OCI-M2 (cell line): ENCODE data around the gene HUNK.
"Not testable (repeated sequence)": the region's sequence is repeated elsewhere in the genome, so short reads cannot be mapped to it uniquely, and the experiment has no call there.

Experiments used
- DNase-seq: peaks from one replicate; lab custom pipeline; 2025; ENCODE audit not compliant: unreplicated experiment; lab: John Stamatoyannopoulos, UW

HUNK gene

DNA sequence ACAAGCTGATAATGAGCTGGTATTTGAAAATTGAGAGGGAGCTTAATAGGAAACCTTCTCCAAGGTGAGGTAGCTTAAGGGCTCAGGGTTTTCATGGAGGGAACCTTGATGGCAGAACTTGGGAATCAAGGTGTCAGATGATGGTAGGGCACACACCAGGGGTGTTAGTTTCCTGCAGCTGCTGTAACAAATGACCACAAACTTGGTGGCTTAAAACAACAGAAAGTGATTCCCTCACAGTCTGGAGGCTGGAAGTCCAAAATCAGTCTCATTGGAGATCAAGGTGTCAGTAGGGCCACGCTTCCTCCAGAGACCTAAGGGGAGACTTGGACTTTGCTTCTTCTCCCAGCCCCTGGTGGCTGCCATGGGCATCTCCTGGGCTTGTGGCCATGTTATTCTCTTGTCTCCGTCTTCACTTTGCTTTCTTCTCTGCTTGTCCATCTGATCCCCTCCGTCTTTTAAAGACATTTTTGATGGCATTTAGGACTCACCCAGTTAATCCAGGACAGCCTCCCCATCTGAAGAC is 45.5 kb downstream of the HUNK start:
- DNase-seq = no peak

GRCh38 chr21:31920275-31920674 is 47.5 kb downstream of the HUNK start:
- no peak for DNase-seq

DNA sequence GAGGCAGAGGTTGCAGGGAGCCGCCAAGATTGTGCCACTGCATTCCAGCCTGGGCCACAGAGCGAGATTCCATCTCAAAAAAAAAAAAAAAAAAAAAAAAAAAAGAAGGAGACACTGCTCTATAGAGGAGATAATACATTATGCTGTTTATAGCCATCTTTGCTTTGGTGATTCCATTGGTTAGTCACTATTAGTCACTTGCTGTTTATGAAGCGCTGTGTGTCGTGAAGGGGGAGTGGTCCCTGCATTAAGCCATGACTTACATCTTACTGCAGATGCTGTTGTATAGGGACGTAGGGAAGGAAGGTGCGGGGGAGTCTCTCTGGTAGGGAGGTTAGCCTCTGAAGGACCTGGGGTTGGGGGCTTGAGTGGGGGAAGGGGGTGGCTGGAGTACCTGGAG is 48.3 kb downstream of the HUNK start:
- DNase-seq = no peak

GRCh38 chr21:31922881-31923280 is 50.1 kb downstream of the HUNK start:
- no peak for DNase-seq

DNA sequence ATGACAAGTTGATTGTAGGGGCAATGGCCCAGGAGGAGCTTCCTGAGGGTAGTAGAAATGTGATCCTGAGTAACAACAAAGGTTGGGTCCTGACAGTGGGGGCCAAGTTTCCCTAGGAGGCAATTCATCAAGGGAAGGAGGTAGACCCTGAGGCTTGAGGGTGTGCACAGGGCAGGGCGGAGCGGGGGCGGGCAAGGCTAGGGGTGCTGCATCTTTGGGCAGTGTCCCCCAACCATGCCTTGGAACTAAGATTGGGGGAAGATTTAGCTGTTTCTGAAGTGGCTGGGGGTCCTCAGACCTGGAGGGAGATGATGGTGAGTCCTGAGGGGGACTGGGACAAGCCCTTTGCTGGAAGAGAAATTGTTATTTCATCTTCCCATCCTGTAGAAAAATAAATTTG is 50.9 kb downstream of the HUNK start:
- DNase-seq = no peak

DNA sequence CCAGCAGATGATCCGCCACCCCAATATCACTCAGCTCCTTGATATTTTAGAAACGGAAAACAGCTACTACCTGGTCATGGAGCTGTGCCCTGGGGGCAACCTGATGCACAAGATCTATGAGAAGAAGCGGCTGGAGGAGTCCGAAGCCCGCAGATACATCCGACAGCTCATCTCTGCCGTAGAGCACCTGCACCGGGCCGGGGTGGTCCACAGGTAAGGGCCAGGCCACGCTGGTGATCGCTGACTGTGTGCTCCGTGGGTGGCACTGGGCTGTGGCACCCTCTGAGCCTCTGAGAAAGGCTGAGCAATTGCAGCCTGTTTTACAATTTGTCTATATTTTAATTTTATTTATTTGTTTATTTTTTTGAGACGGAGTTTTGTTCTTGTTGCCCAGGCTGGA is 51.7 kb downstream of the HUNK start:
- no peak for DNase-seq

DNA sequence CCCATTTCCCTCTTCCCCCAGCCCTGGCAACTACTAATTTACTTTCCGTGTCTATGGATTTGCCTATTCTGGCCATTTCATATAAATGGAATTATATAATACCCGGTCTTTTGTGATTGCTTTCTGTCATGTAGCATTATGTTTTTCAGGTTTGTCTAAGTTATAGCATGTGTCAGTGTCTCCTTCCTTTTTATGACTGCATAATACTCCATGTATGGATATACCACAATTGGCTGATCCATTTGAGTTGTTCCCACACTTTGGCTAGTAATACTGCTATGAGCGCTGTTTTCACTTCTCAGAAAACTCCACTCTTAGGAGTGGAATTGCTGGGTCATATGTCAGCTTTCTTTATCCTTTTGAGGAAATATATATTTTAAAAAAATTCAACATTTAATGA is 53.7 kb downstream of the HUNK start:
- DNase-seq = no peak

GRCh38 chr21:31927689-31928353 is 55.0 kb downstream of the HUNK start:
- DNase-seq = no peak

GRCh38 chr21:31928656-31929055 is 55.8 kb downstream of the HUNK start:
- no peak for DNase-seq

GRCh38 chr21:31929548-31929947 is 56.7 kb downstream of the HUNK start:
- no peak for DNase-seq

DNA sequence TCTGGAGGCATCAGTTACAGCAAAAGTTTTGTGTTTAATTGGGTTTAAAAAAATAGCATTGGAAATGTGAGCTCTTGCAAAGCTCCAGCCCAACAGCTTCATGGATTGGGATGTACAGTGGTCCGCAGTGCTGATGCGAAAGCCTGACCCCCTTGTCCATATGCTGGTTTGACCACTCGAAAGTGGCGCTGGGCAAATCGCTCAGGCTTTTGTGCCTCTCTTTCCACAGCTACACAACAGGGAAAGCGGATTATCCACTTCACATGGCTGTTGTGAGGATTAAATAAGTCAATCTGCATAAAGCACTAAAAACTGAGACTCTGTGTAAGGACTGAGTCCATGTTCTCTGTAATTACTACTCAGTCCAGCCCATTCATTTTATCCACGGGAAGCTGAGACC is 57.2 kb downstream of the HUNK start:
- DNase-seq = no peak

DNA sequence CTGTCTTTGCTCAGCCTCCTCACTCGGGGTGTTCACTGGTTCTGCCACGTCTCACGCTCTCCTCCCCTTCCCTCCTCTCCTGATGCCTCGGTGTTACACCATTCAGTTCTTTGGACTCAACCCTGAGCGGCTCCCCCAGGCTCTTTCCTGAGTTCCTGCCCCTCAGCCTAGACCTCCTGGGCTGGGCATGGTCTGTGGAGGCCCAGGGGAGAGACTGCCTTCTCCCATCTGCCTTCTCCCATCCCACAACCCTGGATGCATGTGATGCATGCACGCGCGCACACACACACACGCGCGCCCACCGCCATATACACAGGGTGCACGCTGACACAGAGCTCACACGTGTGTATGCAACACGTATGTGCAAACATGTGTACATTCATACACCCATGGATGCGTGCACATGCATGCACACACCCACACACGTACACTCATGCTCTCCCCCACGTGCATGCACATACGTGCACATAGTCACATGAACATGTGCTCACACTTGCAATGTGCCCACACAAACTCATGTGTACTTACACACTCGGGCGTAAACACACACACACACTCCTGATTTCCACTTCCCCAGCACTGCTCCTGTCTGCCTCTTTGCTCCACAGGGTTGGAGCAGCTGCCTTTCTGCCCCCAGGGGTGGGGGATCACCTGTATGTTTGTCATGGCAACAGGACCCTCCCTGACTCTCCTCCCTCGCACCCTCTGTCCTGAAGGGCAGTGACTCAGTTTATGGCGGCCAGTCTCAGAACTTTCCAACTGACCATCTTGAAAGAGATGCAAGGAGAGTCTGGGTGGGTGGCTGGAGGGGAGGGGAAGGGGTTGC is 59.0 kb downstream of the HUNK start:
- no peak for DNase-seq

DNA sequence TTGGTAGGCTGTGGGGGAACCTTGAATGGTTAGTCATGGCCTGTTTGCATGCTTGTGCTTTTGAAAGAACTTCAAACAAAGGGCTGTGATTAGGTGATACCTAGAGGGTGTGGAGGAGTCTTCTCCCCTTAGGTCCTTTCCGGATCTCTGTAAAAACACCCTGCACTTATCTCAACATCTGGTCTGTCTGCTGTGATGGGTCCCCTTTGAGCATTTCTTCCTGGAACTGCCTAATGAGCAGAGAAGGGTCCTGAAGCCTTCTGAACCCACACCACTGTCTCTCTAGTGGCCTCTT is 59.6 kb downstream of the HUNK start:
- no peak for DNase-seq

GRCh38 chr21:31937303-31937702 is 64.5 kb downstream of the HUNK start:
- no peak for DNase-seq

- no peak for DNase-seq
These were observed 65.8 kb downstream of the HUNK start for GRCh38 chr21:31938330-31939301.

DNA sequence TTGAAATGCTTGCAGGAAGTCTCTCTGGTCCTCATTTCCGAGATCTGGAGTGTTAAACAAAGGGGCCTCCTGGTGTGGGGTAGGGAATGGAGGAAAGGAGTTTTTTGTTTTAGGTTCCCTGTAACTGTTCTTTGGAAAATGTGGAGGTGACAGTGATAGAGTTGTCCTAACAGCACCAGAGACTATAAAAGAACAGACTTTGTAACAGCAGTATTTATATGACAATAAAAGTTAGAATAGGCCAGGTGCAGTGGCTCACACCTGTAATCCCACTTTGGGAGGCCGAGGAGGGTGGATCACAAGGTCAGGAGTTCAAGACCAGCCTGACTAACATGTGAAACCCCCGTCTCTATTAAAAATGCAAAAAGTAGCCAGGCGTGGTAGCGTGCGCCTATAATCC is 68.9 kb downstream of the HUNK start:
- no peak for DNase-seq

DNA sequence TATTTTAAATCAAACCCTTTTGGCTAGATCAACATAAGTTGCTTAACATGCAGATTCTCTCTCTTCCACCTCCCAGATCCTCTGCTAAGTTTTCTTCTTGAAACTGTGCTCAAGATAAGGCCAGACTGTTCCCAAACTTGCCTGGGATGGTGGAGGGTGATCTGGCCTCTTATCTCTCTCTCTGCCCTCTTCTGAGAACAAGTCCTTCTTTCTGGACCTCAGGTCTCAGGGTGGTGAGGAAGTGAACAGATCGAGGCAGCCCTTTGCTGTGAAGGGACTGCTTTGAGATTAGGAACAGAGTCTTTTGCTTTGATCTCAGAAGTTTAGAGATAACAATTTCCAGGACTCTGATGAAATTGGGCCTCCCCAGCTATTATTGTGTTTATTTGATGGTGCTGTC is 70.7 kb downstream of the HUNK start:
- no peak for DNase-seq

- no peak for DNase-seq
These were observed 72.3 kb downstream of the HUNK start for GRCh38 chr21:31945141-31945540.

DNA sequence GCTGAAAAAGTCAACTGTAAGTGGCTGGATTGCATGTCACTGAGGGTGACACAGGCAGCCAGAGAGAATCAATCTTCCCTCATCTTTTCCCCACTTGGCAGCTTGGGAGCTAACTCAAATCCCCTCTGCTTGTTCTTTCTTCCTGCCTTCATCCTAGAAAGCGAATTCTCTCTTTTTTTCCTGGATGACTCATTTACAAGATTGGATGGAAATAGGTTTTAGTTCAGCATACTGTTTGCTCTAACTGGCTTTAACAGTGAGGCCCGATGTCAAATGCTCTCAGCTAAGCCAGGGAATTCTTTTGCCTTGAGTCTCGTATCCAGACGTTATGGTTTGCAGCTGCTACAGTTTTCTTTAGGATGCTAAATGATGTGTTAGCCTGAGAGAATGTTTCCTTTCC is 72.7 kb downstream of the HUNK start:
- no peak for DNase-seq

GRCh38 chr21:31946231-31946630 is 73.4 kb downstream of the HUNK start:
- no peak for DNase-seq

DNA sequence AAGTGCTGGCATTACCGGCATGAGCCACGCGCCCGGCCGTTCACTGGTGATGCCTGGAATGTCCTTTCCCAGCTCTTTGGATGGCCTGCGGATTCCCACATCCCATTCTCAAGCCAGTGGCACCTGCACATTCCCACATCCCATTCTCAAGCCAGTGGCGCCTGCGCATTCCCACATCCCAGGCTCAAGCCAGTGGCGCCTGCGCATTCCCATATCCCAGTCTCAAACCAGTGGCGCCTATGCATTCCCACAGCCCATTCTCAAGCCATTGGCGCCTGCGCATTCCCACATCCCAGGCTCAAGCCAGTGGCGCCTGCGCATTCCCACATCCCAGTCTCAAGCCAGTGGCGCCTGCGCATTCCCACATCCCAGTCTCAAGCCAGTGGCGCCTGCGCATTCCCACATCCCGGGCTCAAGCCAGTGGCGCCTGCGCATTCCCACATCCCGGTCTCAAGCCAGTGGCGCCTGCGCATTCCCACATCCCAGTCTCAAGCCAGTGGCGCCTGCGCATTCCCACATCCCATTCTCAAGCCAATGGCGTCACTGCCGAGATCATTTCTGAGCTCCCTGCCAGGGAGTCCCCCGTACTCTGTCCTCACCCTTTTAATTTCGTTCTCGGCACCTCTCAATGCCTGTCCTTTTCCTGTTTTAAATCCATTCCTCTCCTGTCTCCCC is 74.2 kb downstream of the HUNK start:
- not testable (repeated sequence) for DNase-seq
